Choroid plexus epithelial cell (primary cell): ENCODE data around the gene RNF149.

Experiments used
- DNase-seq: peaks from one replicate; pipeline ENCODE4 v3.0.0-alpha.2; 2010; ENCODE audit warnings: low read depth
- H3K4me3 ChIP-seq: 2 replicates; pipeline ENCODE4 v1.5.1; 2011; ENCODE audit warnings: low read depth, mild to moderate bottlenecking, control low read depth, low read length, moderate library complexity
- CTCF ChIP-seq: conservative IDR thresholded peaks from 2 replicates; pipeline ENCODE4 v1.5.1; 2011; ENCODE audit warnings: low read depth, mild to moderate bottlenecking, control low read depth, inconsistent platforms, low read length, moderate library complexity

The RNF149 gene

GRCh38 chr2:101263377-101263800 is 45.1 kb downstream of the RNF149 start:
- no peak for DNase-seq
- H3K4me3 ChIP-seq = no peak overlapping the region
- no peak for TF ChIP-seq CTCF

DNA sequence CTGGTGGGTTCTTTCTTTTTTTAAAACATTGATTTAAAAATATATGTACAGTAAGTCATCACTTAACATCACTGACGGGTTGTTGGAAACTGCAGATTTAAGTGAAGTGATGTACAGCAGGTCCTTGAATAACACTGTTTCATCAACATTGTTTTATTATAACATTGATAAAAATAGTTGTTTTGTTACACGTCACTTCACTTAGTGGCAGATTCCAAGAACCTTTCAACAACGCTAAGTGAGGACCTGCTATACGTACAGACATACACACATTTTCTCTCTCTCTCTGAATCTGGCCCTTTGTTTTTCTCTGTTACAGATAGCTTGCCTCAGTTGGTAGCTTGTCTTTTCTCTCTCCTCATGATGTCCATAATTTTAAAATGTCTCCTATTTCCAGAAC is 46.4 kb downstream of the RNF149 start:
- no peak for DNase-seq
- H3K4me3 ChIP-seq = no peak overlapping the region
- no peak for TF ChIP-seq CTCF

DNA sequence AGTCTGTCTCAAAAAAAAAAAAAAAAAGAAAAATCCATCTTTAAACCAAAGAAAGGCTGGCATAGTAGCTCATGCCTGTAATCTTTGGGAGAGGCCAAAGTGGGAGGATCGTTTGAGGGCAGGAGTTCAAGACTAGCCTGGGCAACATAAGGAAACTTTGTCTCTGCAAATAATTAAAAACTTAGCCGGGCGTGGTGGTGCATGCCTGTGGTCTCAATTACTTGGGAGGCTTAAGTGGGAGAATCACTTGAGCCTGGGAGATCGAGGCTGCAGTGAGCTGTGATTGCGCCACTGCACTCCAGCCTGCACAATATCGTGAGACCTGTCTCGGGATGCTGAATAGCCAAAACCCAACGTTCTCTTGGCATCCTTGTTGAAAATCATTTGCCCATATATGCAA is 49.7 kb downstream of the RNF149 start:
- H3K4me3 ChIP-seq = no peak overlapping the region
- no peak for DNase-seq
- no peak for TF ChIP-seq CTCF

GRCh38 chr2:101256316-101256715 is 52.2 kb downstream of the RNF149 start:
- DNase-seq = no peak
- H3K4me3 ChIP-seq = no peak overlapping the region
- TF ChIP-seq CTCF = no peak

- no peak overlapping the region for H3K4me3 ChIP-seq
- peak; percentile 84 for DNase-seq
- no peak for TF ChIP-seq CTCF
These were observed 53.0 kb downstream of the RNF149 start for GRCh38 chr2:101255501-101255900.

DNA sequence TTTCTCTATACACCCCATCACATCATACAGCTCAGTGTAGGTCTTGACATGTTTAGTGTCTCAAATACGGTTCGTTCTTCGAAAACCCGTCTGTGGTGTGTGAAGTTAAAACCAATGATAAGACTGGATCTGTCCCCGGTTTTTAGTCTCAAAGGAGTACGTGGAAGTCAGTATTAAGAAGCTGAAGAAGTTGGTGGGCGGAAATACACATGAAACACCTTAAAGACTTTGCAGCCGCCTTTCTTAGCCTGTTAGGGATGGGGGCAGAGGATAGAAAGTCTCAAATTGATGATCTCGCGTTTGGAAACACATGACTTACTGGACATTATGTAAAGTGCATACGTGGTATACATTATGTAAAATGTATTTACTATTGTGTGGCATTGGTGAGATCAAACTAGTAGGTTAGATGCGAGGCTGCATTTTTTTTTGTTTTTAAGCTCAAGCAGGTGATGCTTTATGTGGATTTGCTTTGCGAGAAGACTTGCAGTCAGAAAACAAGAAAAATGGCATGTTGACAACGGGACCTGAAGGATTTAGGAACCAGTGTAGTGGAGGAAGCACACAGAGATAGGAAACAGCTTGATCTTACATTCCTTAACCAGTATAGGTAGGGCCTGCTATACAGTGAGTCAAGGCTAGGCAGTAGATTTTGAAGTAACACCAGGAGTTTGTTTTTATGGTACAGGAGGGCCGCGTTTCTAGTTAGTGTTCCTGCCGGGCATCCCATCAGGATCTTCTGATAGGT is 54.6 kb downstream of the RNF149 start:
- peak overlapping the region; percentile 90 for H3K4me3 ChIP-seq
- peak; percentile 14 for DNase-seq
- TF ChIP-seq CTCF = no peak
